DMS79 treated with DMSO at 0.1 percent for 48 hours (cell line): ENCODE data around the gene NEU2.
"Not testable (repeated sequence)": the region's sequence is repeated elsewhere in the genome, so short reads cannot be mapped to it uniquely, and the experiment has no call there.

Experiments used
- DNase-seq: peaks from one replicate; lab custom pipeline; 2025; lab: John Stamatoyannopoulos, UW

NEU2 gene

GRCh38 chr2:233056961-233057605 is 24.6 kb downstream of the NEU2 start:
- no peak for DNase-seq

GRCh38 chr2:233058717-233059546 is 26.5 kb downstream of the NEU2 start:
- no peak for DNase-seq

GRCh38 chr2:233059547-233059796 is 27.0 kb downstream of the NEU2 start:
- DNase-seq, result no peak

GRCh38 chr2:233059797-233060500 is 27.5 kb downstream of the NEU2 start, which contains the start of gene INPP5D:
INPP5D (plus strand) TSS chr2:233060342; CDS start chr2:233060479, 137 bp downstream.
- no peak for DNase-seq

- no peak for DNase-seq
Observed at GRCh38 chr2:233060501-233060979, 28.1 kb downstream of the NEU2 start.

GRCh38 chr2:233060980-233061590 is 28.6 kb downstream of the NEU2 start:
- no peak for DNase-seq

GRCh38 chr2:233061591-233062450 is 29.3 kb downstream of the NEU2 start:
- DNase-seq, result no peak

- no peak for DNase-seq
Observed at GRCh38 chr2:233062451-233062850, 30.0 kb downstream of the NEU2 start.

- no peak for DNase-seq
Observed at GRCh38 chr2:233062946-233063268, 30.4 kb downstream of the NEU2 start.

- no peak for DNase-seq
Observed at GRCh38 chr2:233063269-233063975, 30.9 kb downstream of the NEU2 start.

GRCh38 chr2:233063976-233064411 is 31.5 kb downstream of the NEU2 start:
- DNase-seq, result no peak

- no peak for DNase-seq
Observed at GRCh38 chr2:233064530-233065199, 32.2 kb downstream of the NEU2 start.

- DNase-seq, result not testable (repeated sequence)
Observed at GRCh38 chr2:233065200-233065589, 32.7 kb downstream of the NEU2 start.

GRCh38 chr2:233065954-233066470 is 33.5 kb downstream of the NEU2 start:
- DNase-seq, result no peak

- no peak for DNase-seq
Observed at GRCh38 chr2:233068762-233069418, 36.4 kb downstream of the NEU2 start.

GRCh38 chr2:233072838-233073237 is 40.4 kb downstream of the NEU2 start:
- DNase-seq, result no peak

GRCh38 chr2:233074106-233074505 is 41.6 kb downstream of the NEU2 start:
- DNase-seq, result no peak

GRCh38 chr2:233075141-233075965 is 42.9 kb downstream of the NEU2 start:
- DNase-seq, result no peak

- no peak for DNase-seq
Observed at GRCh38 chr2:233075966-233076339, 43.5 kb downstream of the NEU2 start.
